Activated T-helper 1 cell treated with anti-CD3 and anti-CD28 coated beads, Interleukin-2, amount 50 U/mL, for 16 hours (primary cell): ENCODE data around the gene ZNF438.
"Not testable (repeated sequence)": the region's sequence is repeated elsewhere in the genome, so short reads cannot be mapped to it uniquely, and the experiment has no call there.

ENCODE experiments used
- DNase-seq, 2 donors: peaks; one replicate each; pipeline ENCODE4 v3.0.0-alpha.2; 2020; ENCODE audit warnings: low read depth in 1 of 2, low spot score in 1 of 2

The ZNF438 gene

GRCh38 chr10:31042670-31043069 lies 11.0 kb upstream of the ZNF438 start:
- no peak for DNase-seq

- DNase-seq: no peak
Measured at GRCh38 chr10:31041011-31041410, 9.3 kb upstream of the ZNF438 start.

GRCh38 chr10:31039006-31039405 lies 7.3 kb upstream of the ZNF438 start:
- DNase-seq: not testable (repeated sequence)

- DNase-seq: no peak
Measured at GRCh38 chr10:31037749-31038148, 6.1 kb upstream of the ZNF438 start.

DNA sequence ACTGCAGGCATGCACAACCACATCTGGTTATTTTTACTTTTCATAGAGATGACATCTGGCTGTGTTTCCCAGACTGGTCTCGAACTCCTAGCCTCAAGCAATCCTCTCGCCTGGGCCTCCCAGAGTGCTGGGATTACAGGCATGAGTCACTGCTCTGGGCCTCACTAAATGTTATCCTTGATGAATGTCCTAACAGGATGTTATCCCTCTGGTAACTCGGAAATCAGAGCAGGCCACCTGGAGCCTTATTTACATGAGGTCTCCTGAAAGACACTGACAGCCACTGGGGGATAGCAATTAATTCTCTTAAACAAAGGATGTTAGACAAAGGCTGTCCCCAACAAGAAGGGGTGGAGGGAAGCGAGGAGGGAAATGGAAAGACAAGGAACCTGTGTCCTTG lies 4.5 kb upstream of the ZNF438 start:
- DNase-seq: no peak

- no peak for DNase-seq
Measured at GRCh38 chr10:31035266-31035798, 3.7 kb upstream of the ZNF438 start.

- DNase-seq: no peak
Measured at GRCh38 chr10:31034098-31034909, 2.6 kb upstream of the ZNF438 start.

DNA sequence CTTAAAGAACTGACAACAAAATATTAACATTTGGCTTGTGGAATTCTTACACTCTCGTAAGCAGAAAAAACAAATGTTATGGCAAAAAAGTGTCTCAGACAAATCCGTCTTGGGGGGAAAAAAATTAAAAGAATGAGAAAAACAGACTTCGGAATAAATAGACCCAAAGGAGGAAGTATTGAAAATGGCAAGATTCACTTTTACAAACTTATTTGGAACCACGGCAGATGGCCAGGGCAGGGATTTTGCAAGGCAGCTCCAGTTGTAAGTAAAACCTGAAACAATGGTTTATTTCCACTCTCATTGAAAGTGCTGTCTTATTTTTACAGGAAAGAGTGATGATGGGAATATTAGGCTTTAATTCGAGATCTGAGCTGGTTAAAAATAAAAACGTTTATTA lies 1.5 kb upstream of the ZNF438 start:
- DNase-seq: no peak

GRCh38 chr10:31032258-31033132 lies 830 bp upstream of the ZNF438 start:
- DNase-seq: peak; percentile 83 to 88

- no peak for DNase-seq
Measured at GRCh38 chr10:31031205-31031557, 484 bp downstream of the ZNF438 start.

DNA sequence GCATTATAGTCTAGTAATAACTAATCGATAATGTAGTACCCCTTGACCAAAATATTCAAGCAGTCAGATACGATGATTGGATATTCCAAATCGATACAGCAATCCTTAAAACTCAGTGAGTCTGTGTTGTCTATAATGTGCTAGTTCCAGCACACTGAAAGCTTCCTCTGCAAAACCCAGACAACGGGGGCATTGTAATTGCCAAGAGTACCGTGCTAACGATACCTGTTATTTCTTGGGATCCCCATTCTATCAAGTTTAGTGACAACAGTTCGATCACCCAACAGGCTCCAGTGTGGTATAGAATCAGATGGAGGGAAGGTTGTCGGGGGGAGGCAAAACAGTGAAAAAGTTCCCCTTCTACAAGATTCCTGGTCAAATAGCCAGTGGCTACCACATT lies 865 bp downstream of the ZNF438 start:
- no peak for DNase-seq

DNA sequence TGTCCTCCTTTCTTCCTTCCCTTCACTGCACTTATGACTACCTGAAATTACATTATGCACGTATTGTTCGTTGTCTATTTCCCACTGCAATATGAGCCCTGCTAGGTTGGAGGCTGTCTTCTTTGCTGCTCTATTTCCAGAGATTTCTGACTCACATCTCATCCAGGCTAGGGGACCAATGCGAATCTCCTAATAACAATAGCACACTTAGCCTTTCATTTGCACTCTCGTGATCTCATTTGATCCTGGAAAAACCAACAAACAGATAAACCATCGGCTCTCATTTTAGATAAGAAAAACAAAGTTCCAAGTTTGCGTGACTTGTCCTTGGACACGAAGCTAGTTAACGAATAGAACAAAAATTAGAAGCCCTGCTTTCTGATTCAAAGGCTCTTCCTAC lies 1.4 kb downstream of the ZNF438 start:
- no peak for DNase-seq

- DNase-seq: no peak
Measured at GRCh38 chr10:31028081-31028480, 3.6 kb downstream of the ZNF438 start.

- DNase-seq: not testable (repeated sequence)
Measured at GRCh38 chr10:31026279-31026678, 5.4 kb downstream of the ZNF438 start.

DNA sequence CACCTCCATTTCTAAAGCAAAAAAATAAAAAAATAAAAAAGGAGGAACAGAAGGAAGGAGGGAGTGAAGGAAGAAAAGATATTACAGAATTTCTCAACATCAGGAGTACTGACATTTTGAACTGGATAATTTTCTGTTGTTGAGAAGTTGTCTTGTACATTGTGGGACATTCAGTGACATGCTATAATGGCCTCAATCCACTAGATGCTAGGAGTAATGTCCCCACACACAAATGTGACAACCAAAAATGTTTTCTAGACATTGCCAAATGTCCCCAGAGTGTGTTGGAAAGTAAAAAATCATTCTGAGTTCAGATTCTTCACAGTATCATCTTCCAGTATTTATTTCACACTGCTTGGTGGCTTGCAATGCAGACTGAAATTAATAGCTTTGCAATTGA lies 6.5 kb downstream of the ZNF438 start:
- DNase-seq: no peak

DNA sequence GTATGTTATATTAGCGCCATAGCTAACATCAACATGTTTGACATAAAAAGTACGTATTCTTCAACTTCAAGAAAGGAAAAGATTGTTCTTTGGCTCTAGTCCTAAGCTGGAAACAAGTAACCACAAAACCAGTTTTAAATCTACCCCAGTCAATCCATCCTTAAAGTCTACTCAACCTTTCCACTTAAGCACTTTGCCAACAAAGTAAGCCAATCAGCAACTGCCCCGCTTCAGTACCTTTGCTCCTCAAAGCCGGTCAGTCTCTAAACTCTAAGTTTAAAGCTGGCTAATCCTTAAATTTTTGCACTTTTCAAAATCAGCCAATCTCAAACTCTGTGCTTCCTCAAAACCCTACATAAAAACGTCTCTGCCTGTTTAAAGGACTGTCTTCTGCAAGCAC lies 8.1 kb downstream of the ZNF438 start:
- DNase-seq: no peak

DNA sequence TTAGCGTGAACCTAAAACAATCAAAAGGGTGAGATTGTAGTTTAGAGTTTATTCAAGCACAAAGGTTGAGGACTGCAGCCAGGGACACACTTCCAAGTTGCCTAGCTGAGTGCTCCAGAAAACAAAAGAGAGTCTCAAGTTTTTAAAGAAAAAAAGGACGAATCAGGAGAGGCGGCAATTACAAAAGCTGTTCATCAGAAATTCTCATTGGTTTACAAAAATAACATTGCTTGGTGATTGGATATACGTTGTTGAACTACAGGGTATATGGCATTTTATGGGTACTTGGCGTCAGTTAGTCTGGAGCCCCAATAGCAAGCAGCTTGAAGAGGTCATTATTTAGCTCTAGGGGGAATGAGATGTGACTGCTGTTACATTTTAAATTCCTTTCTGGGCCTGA lies 11.5 kb downstream of the ZNF438 start:
- no peak for DNase-seq

DNA sequence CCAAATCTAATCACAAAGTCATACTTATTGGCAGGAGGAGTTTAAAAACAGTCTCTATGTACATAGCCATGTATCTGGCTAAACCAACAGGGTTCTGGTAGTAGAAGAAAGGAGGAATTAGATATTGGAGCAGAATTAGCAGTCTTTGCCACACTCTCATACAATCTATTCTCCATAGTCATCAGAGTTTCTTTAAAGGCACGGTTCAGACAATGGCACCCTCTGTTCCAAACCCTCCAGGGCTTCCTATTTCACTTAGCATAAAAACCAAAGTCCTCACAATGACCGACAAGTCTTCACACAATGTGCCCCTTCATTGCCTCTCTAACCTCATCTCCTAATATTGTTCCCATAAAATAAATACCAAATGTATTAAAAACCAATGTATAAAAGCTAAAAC lies 12.7 kb downstream of the ZNF438 start:
- DNase-seq: no peak

DNA sequence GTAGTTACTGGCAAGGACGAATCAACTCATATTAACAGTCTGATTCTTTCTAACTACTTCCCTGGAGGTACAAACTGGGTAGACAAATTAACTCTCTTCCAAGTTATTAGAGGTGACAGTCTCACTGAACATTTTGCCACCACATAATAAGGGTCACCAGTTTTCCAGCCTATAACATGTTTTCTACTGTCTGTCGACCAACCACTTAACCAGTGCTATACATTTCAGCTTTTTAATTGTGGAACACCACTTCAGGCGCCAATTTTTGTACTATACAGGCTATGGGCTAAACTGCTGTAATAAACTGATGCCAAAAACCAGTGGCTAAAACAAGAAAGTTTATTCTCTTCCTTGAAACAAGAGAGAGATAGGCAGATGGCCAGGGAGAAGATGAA lies 13.3 kb downstream of the ZNF438 start:
- DNase-seq: no peak

DNA sequence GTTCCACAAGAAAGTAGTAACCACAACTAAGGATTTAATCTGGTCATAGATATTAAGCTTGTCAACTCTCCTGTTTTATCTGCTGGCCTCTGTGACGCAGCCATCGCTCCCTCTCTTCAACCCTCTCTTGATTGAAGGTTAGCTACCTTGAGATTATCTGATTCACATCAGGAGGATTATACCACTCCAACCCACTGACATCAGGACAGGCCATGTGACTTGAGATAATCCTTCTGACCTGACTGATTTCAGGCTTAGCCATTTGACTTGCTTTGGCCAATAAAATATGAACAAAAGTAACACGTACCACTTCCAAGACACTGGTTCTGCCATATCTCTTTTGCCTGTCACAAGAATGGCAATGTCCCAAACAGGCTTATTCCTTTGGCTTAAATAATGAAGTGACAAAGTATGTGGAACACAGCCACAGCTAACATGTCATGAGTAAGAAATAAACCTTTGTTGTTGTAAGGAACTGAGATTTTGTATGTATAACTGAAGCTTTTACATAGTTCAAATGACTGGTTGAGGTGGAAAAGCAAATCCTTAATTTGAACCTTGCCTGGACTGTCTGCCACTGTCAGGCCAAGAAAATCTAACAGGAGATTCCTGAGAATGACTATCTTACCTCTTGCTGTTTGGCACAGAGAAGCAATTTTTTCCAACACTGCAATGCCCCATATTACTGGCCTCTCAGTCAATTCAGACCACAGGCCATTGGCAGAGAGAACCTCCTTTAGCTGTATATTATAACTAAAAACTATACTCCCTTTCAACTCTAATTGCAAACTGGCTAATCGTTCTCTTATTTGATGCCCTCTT lies 13.9 kb downstream of the ZNF438 start:
- no peak for DNase-seq

DNA sequence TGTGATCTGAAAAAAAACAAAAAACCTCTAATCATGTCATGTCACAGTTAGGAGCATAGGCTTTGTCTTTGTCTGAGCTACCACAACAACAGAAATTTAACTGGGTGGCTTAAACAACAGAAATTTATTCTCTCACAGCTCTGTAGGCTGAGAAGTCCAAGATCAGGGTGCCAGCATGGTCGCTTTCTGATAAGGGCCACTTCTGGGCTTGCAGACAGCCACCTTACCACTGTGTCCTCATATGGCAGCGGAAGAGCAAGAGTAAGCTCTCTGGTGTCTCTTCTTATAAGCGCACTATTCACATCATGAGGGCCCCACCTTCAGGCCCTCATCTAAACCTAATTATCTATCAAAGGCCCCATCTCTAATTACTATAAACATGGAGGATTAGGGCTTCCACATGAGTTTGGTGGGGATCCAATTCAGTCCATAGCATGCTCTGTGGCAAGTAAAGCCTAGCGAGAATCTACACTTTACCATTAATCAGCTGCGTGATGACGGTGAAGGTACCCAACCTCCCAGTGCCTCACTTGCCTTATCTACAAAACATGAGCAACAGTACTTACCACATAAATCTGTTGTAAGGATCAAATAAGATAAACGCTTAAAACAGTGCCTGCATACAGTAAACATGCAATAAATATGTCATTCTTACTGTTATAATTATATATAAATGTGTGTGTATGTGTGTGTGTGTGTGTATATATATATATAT lies 17.3 kb downstream of the ZNF438 start:
- no peak for DNase-seq
